H9 (cell line): ENCODE results near the gene TMEM82. TPM values are rescaled to one million over a fixed set of nuclear protein-coding genes. Genes with fewer than 3 reads are reported as not detected.
A peak's percentile ranks its signal among the peaks of the same experiment; 100 is the strongest.

Experiments
- DNase-seq: peaks from one replicate; pipeline ENCODE4 v3.0.0-alpha.2; 2017
- H2AFZ ChIP-seq: one replicate; pipeline ENCODE4 v1.6.1; 2013; ENCODE audit warnings: mild to moderate bottlenecking, low read length, control low read depth, moderate library complexity
- H2AK5ac ChIP-seq: 2 replicates; pipeline ENCODE4 v1.6.1; 2013; ENCODE audit warnings: low read length, control low read depth, mixed read lengths; ENCODE audit not compliant: insufficient read length
- H2BK120ac ChIP-seq: one replicate; pipeline ENCODE4 v1.6.1; 2013; ENCODE audit warnings: low read depth, mild to moderate bottlenecking, low read length, control low read depth, inconsistent platforms; ENCODE audit not compliant: poor library complexity, severe bottlenecking
- H2BK12ac ChIP-seq: 2 replicates; pipeline ENCODE4 v1.6.1; 2013; ENCODE audit warnings: low read length, control low read depth, mixed read lengths, low read depth; ENCODE audit not compliant: insufficient read length
- H2BK15ac ChIP-seq: 2 replicates; pipeline ENCODE4 v1.6.1; 2013; ENCODE audit warnings: low read depth, low read length, control low read depth
- H2BK20ac ChIP-seq: one replicate; pipeline ENCODE4 v1.6.1; 2013; ENCODE audit warnings: low read depth, mild to moderate bottlenecking, low read length, control low read depth, inconsistent platforms; ENCODE audit not compliant: poor library complexity, severe bottlenecking
- H2BK5ac ChIP-seq: 2 replicates; pipeline ENCODE4 v1.6.1; 2013; ENCODE audit warnings: low read length, control low read depth, mixed read lengths; ENCODE audit not compliant: insufficient read length
- H3K14ac ChIP-seq: 2 replicates; pipeline ENCODE4 v1.6.1; 2013; ENCODE audit warnings: low read length, control low read depth; ENCODE audit not compliant: insufficient read depth
- H3K18ac ChIP-seq: 2 replicates; pipeline ENCODE4 v1.6.1; 2013; ENCODE audit warnings: low read depth, mild to moderate bottlenecking, mixed read lengths, low read length, control low read depth; ENCODE audit not compliant: insufficient read length
- H3K23ac ChIP-seq: 2 replicates; pipeline ENCODE4 v1.6.1; 2013; ENCODE audit warnings: low read length, control low read depth, mixed read lengths, low read depth; ENCODE audit not compliant: insufficient read length
- H3K23me2 ChIP-seq: 2 replicates; pipeline ENCODE4 v1.6.1; 2013; ENCODE audit warnings: low read depth, mild to moderate bottlenecking, mixed read lengths, low read length, control low read depth; ENCODE audit not compliant: insufficient read length, poor library complexity, severe bottlenecking
- H3K27ac ChIP-seq: 2 replicates; pipeline ENCODE4 v1.5.1; 2013; ENCODE audit warnings: low read length, control low read depth, mixed read lengths, low read depth; ENCODE audit not compliant: insufficient read length
- H3K27me3 ChIP-seq: 2 replicates; pipeline ENCODE4 v1.6.1; 2013; ENCODE audit warnings: low read length, control low read depth, inconsistent platforms; ENCODE audit not compliant: insufficient read depth
- H3K4ac ChIP-seq: 2 replicates; pipeline ENCODE4 v1.6.1; 2013; ENCODE audit warnings: low read depth, mild to moderate bottlenecking, control low read depth, inconsistent platforms, low read length, moderate library complexity
- H3K4me1 ChIP-seq: 2 replicates; pipeline ENCODE4 v1.6.1; 2013; ENCODE audit warnings: low read length, control low read depth, inconsistent platforms; ENCODE audit not compliant: insufficient read depth
- H3K4me2 ChIP-seq: 2 replicates; pipeline ENCODE4 v1.6.1; 2013; ENCODE audit warnings: low read length, control low read depth, mixed read lengths; ENCODE audit not compliant: insufficient read length, insufficient read depth
- H3K56ac ChIP-seq: 2 replicates; pipeline ENCODE4 v1.6.1; 2013; ENCODE audit warnings: low read depth, mild to moderate bottlenecking, mixed read lengths, low read length, control low read depth; ENCODE audit not compliant: insufficient read length
- H3K79me1 ChIP-seq: 2 replicates; pipeline ENCODE4 v1.6.1; 2013; ENCODE audit warnings: low read depth, mild to moderate bottlenecking, moderate library complexity, low read length, control low read depth, inconsistent platforms; ENCODE audit not compliant: insufficient read depth, poor library complexity, severe bottlenecking
- H3K79me2 ChIP-seq: 2 replicates; pipeline ENCODE4 v1.6.1; 2013; ENCODE audit warnings: low read length, control low read depth, inconsistent platforms; ENCODE audit not compliant: insufficient read depth
- H3K9ac ChIP-seq: 2 replicates; pipeline ENCODE4 v1.6.1; 2013; ENCODE audit warnings: low read length, control low read depth, mixed read lengths; ENCODE audit not compliant: insufficient read length; ENCODE audit errors: extremely low read depth
- H3K9me3 ChIP-seq: one replicate; pipeline ENCODE4 v1.6.1; 2013; ENCODE audit warnings: low read depth, low read length, inconsistent platforms; ENCODE audit not compliant: control insufficient read depth
- H3T11ph ChIP-seq: one replicate; pipeline ENCODE4 v1.6.1; 2013; ENCODE audit warnings: mild to moderate bottlenecking, low read length, control low read depth, inconsistent platforms
- H4K20me1 ChIP-seq: one replicate; pipeline ENCODE4 v1.6.1; 2013; ENCODE audit not compliant: control insufficient read depth, insufficient read length, insufficient read depth
- H4K5ac ChIP-seq: 2 replicates; pipeline ENCODE4 v1.6.1; 2013; ENCODE audit warnings: low read depth, mild to moderate bottlenecking, mixed read lengths, low read length, control low read depth; ENCODE audit not compliant: insufficient read length
- H4K8ac ChIP-seq: replicated peaks from 2 replicates; pipeline ENCODE4 v1.6.1; 2013; ENCODE audit warnings: low read length, control low read depth, mixed read lengths, low read depth; ENCODE audit not compliant: insufficient read length
- H4K91ac ChIP-seq: 2 replicates; pipeline ENCODE4 v1.6.1; 2013; ENCODE audit warnings: low read depth, mild to moderate bottlenecking, moderate library complexity, mixed read lengths, low read length, control low read depth; ENCODE audit not compliant: insufficient read length
- H3K27ac Mint-ChIP-seq, 3 experiments: 2 replicates in 2 of 3; 3 replicates in 1 of 3; pipeline ENCODE4 v1.8.0; 2020 to 2021; ENCODE audit warnings: mixed read lengths in 3 of 3, mild to moderate bottlenecking in 1 of 3, moderate library complexity in 1 of 3
- H3K27me3 Mint-ChIP-seq: 2 replicates; pipeline ENCODE4 v1.8.0; 2021; ENCODE audit warnings: low read depth, mild to moderate bottlenecking, moderate library complexity, mixed read lengths
- H3K36me3 Mint-ChIP-seq, 3 experiments: 2 replicates in 2 of 3; 3 replicates in 1 of 3; pipeline ENCODE4 v1.8.0; 2020 to 2021; ENCODE audit warnings: low read depth in 3 of 3, mixed read lengths in 3 of 3; ENCODE audit not compliant: insufficient read depth in 1 of 3
- H3K4me1 Mint-ChIP-seq, 2 experiments: 2 replicates each; pipeline ENCODE4 v1.8.0; 2020; ENCODE audit warnings: mixed read lengths in 2 of 2
- H3K4me3 Mint-ChIP-seq, 2 experiments: 2 replicates in 1 of 2; 3 replicates in 1 of 2; pipeline ENCODE4 v1.8.0; 2020 to 2021; ENCODE audit warnings: mild to moderate bottlenecking in 2 of 2, mixed read lengths in 2 of 2, moderate library complexity in 1 of 2
- H3K9me3 Mint-ChIP-seq, 2 experiments: 2 replicates in 1 of 2; 3 replicates in 1 of 2; pipeline ENCODE4 v1.8.0; 2020; ENCODE audit warnings: mild to moderate bottlenecking in 2 of 2, mixed read lengths in 2 of 2, moderate library complexity in 1 of 2
- WGBS: extraction: QIAGEN DNeasy Blood & Tissue Kit; methylation state at CpG from one replicate; pipeline ENCODE4 v1.1.7; 2013; ENCODE audit warnings: missing lambda C conversion rate, low lambda C conversion rate, mixed read lengths; ENCODE audit not compliant: insufficient read length; ENCODE audit errors: extremely low coverage; 5-methylcytosine and 5-hydroxymethylcytosine counted together
- total RNA-seq: library from RNA; stranded (reverse); gene quantifications from 2 replicates; pipeline ENCODE4 v1.2.1, GENCODE V29; 2021
- TF ChIP-seq, protein P1 (sequence below): fragments of 200-600 bp; sonication (generic); conservative IDR thresholded peaks from 3 replicates; pipeline ENCODE4 v1.8.0; 2021; ENCODE audit warnings: antibody characterized with exemption, mild to moderate bottlenecking

Gene TMEM82
- total RNA-seq, 1 experiment from 2014 or later = 1.4 TPM

DNA sequence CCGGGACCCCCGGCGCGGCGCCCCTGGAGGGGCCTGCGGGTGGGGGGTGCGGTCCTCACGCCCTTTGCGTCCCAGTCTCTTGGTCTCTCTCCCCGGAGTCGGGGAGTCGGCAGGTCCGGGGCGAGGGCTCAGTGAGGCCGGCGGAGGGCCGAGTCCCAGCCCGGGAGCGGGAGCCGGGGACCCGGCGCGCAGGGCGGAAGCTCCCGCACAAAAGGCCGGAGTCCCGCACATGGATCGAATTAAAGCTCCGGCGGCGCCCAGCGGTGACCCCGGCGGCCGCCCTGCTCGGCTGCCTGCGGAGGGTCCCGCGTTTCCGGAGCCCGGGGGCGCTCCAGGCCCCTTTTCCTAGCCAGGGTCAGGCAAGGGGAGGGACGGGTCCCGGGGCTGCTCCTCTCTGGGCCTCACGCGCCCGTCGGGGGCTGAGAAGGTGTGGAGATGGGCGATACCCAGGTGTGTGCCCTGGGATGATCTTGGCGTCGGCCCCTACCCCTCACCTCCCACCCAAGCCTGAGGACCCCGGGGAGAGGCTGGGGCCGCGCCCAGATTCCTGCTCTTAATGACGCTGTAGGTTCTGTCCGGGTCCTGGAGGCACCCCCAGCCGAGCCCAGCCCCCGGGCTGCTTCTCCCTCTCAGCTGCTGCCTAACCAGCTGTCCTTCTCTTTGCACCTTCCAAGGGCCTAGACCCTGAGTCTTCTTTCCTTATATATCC, 16.8 kb downstream of the TMEM82 start:
- Histone ChIP-seq H3K4me1 (peaks cover 18% of the 10 kb centered on the region; the same call in 1 of the 2 replicates), H4K8ac (no peak overlapping the region), H3K79me1 (no peaks in the 10 kb centered on the region), H3T11ph (no peak overlapping the region), H2BK20ac (no peak overlapping the region), H3K27ac (no peak overlapping the region), H2BK120ac (no peak overlapping the region), H4K91ac (no peak overlapping the region), H3K79me2 (peaks cover 21% of the 10 kb centered on the region; the same call in 1 of the 2 replicates), H2BK12ac (no peak overlapping the region), H3K4me2 (peak overlapping the region; percentile 89), H3K27me3 (no peaks in the 10 kb centered on the region), H2AFZ (no peak overlapping the region), H3K14ac (peak overlapping the region; percentile 93), H3K4ac (peak overlapping the region; percentile 71), H3K9ac (peak overlapping the region; percentile 76), H3K23ac (no peak overlapping the region), H3K9me3 (no peaks in the 10 kb centered on the region), H4K20me1 (no peaks in the 10 kb centered on the region), H4K5ac (no peak overlapping the region), H2BK15ac (no peak overlapping the region), H2AK5ac (no peak overlapping the region), H3K18ac (peak overlapping the region; percentile 90), H3K56ac (no peak overlapping the region), H3K23me2 (peaks cover 14% of the 10 kb centered on the region), H2BK5ac (no peak overlapping the region)
- TF ChIP-seq, protein P1, sequence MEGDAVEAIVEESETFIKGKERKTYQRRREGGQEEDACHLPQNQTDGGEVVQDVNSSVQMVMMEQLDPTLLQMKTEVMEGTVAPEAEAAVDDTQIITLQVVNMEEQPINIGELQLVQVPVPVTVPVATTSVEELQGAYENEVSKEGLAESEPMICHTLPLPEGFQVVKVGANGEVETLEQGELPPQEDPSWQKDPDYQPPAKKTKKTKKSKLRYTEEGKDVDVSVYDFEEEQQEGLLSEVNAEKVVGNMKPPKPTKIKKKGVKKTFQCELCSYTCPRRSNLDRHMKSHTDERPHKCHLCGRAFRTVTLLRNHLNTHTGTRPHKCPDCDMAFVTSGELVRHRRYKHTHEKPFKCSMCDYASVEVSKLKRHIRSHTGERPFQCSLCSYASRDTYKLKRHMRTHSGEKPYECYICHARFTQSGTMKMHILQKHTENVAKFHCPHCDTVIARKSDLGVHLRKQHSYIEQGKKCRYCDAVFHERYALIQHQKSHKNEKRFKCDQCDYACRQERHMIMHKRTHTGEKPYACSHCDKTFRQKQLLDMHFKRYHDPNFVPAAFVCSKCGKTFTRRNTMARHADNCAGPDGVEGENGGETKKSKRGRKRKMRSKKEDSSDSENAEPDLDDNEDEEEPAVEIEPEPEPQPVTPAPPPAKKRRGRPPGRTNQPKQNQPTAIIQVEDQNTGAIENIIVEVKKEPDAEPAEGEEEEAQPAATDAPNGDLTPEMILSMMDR = no peak
- Mint-ChIP-seq H3K27ac (peak overlapping the region in 2 of 3 experiments; percentile 51 to 85; a peak in 4 of 7 replicates), H3K36me3 (peaks cover 10 to 14% (median 14%) of the 10 kb centered on the region in 3 experiments; a peak in 6 of 7 replicates), H3K4me1 (peaks cover 42 to 53% of the 10 kb centered on the region in 2 experiments), H3K4me3 (peak overlapping the region; percentile 84 to 89), H3K27me3 (peaks cover 18% of the 10 kb centered on the region), H3K9me3 (no peaks in the 10 kb centered on the region)
- no CpG with 5 or more reads among the region's 58 CpGs for WGBS
- DNase-seq = no peak
